Ascending aorta (tissue), 2 donors: Measurements from ENCODE around the gene UBXN11. TPM values are rescaled to one million over a fixed set of nuclear protein-coding genes. Genes with fewer than 3 reads are reported as not detected.
"Not testable (repeated sequence)": the region's sequence is repeated elsewhere in the genome, so short reads cannot be mapped to it uniquely, and the experiment has no call there.

ENCODE experiments used
- DNase-seq, 2 donors: peaks; one replicate each; pipeline ENCODE4 v3.0.0-alpha.2; 2019; ENCODE audit warnings: low spot score in 2 of 2
- H3K27ac ChIP-seq, 2 donors: fragments of 200-600 bp; sonication (generic); one replicate each; pipeline ENCODE4 v1.5.1; 2016 to 2017; ENCODE audit warnings: mild to moderate bottlenecking in 1 of 2
- H3K27me3 ChIP-seq: fragments of 200-600 bp; sonication (generic); one replicate; pipeline ENCODE4 v1.5.1; 2017
- H3K36me3 ChIP-seq, 2 donors: fragments of 200-600 bp; sonication (generic); one replicate each; pipeline ENCODE4 v1.5.1; 2016
- H3K4me1 ChIP-seq, 2 donors: fragments of 200-600 bp; sonication (generic); one replicate each; pipeline ENCODE4 v1.5.1; 2016 to 2017; ENCODE audit warnings: mild to moderate bottlenecking in 1 of 2
- H3K4me3 ChIP-seq, 2 donors: fragments of 200-600 bp; sonication (generic); one replicate each; pipeline ENCODE4 v1.5.1; 2016 to 2017; ENCODE audit warnings: mild to moderate bottlenecking in 1 of 2
- H3K9me3 ChIP-seq, 2 donors: fragments of 200-600 bp; sonication (generic); one replicate each; pipeline ENCODE4 v1.5.1; 2016
- CTCF ChIP-seq, 3 experiments: fragments of 200-600 bp in 2 of 3; fragments of 450-650 bp in 1 of 3; sonication (generic) in 2 of 3; IDR thresholded peaks; one replicate each; pipeline ENCODE4 v1.5.1; 2016 to 2019; ENCODE audit warnings: antibody characterized with exemption in 3 of 3, mild to moderate bottlenecking in 1 of 3, moderate library complexity in 1 of 3
- intact Hi-C: fragments of 100-400 bp; cut with DNase I; formaldehyde crosslinking; loops from one replicate; pipeline ENCODE4 v1.15.1; 2023
- total RNA-seq: library from RNA; depleted of rRNA; stranded (reverse); fragments of >200 nt; gene quantifications from one replicate; pipeline ENCODE4 v1.1.0, GENCODE V29; 2016

Gene UBXN11
- total RNA-seq, 1 donor from 2014 or later, result 14.5 TPM

GRCh38 chr1:26317612-26318337 is 11.3 kb upstream of the UBXN11 start, which contains the start of gene CD52:
TSS of gene CD52 (plus strand) at chr1:26317958. CDS start at chr1:26318018, 60 bp downstream.
- H3K27me3 ChIP-seq, result no peaks in the 10 kb centered on the region
- DNase-seq, result no peak
- no peaks in the 10 kb centered on the region for H3K9me3 ChIP-seq
- H3K36me3 ChIP-seq, result no peaks in the 10 kb centered on the region
- intact Hi-C loops, result no loop called here
- peaks cover 0 to 3% of the 10 kb centered on the region in 2 donors for H3K4me1 ChIP-seq
- no peak within 1 kb of the TSS for H3K27ac ChIP-seq
- TF ChIP-seq CTCF (IDR thresholded peaks at IDR 0.05), result no peak
- peak within 1 kb of the TSS in 1 of 2 donors; percentile 4 for H3K4me3 ChIP-seq

GRCh38 chr1:26317146-26317545 is 10.7 kb upstream of the UBXN11 start:
- peaks cover 0 to 3% of the 10 kb centered on the region in 2 donors for H3K4me1 ChIP-seq
- H3K27me3 ChIP-seq, result no peaks in the 10 kb centered on the region
- TF ChIP-seq CTCF (IDR thresholded peaks at IDR 0.05), result no peak
- intact Hi-C loops, result no loop called here
- DNase-seq, result no peak
- no peaks in the 10 kb centered on the region for H3K9me3 ChIP-seq
- no peaks in the 10 kb centered on the region for H3K36me3 ChIP-seq
- no peak overlapping the region for H3K4me3 ChIP-seq
- no peak overlapping the region for H3K27ac ChIP-seq

GRCh38 chr1:26315874-26316850 is 9.7 kb upstream of the UBXN11 start:
- no peak for TF ChIP-seq CTCF (IDR thresholded peaks at IDR 0.05)
- Histone ChIP-seq H3K27ac (no peak overlapping the region), H3K9me3 (no peaks in the 10 kb centered on the region), H3K4me3 (no peak overlapping the region), H3K27me3 (no peaks in the 10 kb centered on the region), H3K4me1 (peaks cover 0 to under 1% of the 10 kb centered on the region in 2 donors), H3K36me3 (no peaks in the 10 kb centered on the region)
- no peak for DNase-seq
- intact Hi-C loops, result no loop called here

GRCh38 chr1:26314501-26314900 is 8.1 kb upstream of the UBXN11 start:
- Histone ChIP-seq H3K4me1 (no peaks in the 10 kb centered on the region), H3K27me3 (no peaks in the 10 kb centered on the region), H3K4me3 (no peak overlapping the region), H3K9me3 (no peaks in the 10 kb centered on the region), H3K36me3 (no peaks in the 10 kb centered on the region), H3K27ac (no peak overlapping the region)
- no peak for TF ChIP-seq CTCF (IDR thresholded peaks at IDR 0.05)
- no peak for DNase-seq
- intact Hi-C loops, result no loop called here

- intact Hi-C loops, result loop anchor here (1.0 kb wide), 1 partner anchor 30 kb away; no protein-coding TSS in a partner anchor
- DNase-seq, H3K27ac ChIP-seq, H3K4me1 ChIP-seq, H3K27me3 ChIP-seq, H3K36me3 ChIP-seq, H3K4me3 ChIP-seq, H3K9me3 ChIP-seq: not testable (repeated sequence)
Measured at GRCh38 chr1:26307966-26308899, 1.8 kb upstream of the UBXN11 start.
